NK-92 treated with Interleukin-12 subunit alpha and Interleukin-12 subunit beta, amount 100 ng/mL, for 24 hours (cell line): Measurements from ENCODE around the gene AKR1D1.

ENCODE experiments used
- DNase-seq: peaks from one replicate; lab custom pipeline; 2025; lab: John Stamatoyannopoulos, UW

AKR1D1 gene

DNA sequence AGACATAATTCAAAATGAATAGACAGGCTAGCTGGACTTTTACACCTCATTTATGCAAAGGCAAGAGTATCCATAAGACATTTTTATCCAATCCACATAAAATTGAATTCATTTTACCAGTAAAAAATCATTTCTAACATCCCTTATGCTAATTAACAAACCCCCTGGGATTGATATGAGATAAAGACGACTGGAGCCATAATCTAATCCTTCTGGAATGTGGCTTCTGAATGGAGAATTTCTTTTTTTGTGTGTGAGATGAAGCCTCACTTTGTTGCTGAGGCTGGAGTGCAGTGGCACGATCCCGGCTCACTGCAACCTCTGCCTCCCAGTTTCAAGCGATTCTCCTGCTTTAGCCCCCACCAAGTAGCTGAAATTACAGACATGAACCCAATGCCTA is 90.4 kb downstream of the AKR1D1 start:
- DNase-seq, result no peak

DNA sequence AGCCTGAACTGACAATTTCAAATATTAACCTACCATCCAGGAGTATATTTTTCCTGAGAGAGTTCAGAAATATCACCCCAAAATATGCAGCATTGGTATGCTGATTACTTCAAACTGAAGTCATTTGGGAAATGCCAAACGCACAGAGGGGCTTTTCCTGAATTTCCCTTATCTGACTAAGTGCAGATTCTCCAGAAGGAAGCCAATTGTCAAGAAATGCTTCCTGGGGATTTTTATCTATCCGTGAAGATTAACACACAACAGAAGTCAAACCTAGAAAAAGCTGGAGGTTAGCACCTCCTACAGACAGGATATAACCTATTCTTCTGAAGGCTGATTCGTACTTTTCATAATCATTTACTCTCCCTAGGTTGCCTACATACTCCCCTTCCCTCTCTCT is 91.0 kb downstream of the AKR1D1 start:
- DNase-seq, result no peak

DNA sequence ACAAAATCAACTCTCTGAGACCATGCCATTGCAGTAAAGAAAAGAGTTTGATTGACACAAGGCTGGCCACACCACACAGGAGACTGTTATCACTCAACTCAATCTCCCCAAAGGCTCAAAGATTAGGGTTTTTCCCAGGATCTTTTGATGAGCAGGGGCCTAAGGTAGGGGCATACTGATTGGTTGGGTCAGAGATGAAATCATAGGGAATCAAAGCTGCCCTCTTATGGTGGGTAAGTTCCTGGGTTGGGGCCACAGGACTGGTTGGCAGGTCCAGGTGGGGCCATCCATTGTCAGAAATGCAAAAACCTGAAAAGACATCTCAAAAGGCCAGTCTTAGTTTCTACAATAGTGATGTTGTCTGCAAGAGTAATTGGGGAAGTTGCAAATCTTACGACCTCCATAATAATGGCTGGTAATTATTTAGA is 91.6 kb downstream of the AKR1D1 start:
- DNase-seq, result no peak
